A549 (cell line): Measurements from ENCODE around the gene ASIP. TPM values are rescaled to one million over a fixed set of nuclear protein-coding genes. Genes with fewer than 3 reads are reported as not detected.

Source experiments
- ATAC-seq, 2 experiments: fragments of 200-7000 bp in 1 of 2; fragments of >200 bp in 1 of 2; cut with Nextera tagmentation in 1 of 2; cut with Tn5 transposase in 1 of 2; 3 replicates each; pipeline versions ENCODE4 v1.8.0 to v1.9.1; 2018 to 2020; ENCODE audit warnings: mild to moderate bottlenecking in 1 of 2, moderate library complexity in 1 of 2
- CTCF ChIA-PET: fragments of 300-600 bp; sonication (Branson Sonifier 250); formaldehyde crosslinking; extraction: SDS; loops from one replicate; lab custom pipeline; 2021; ENCODE audit warnings: antibody characterized with exemption, inconsistent platforms; lab: Yijun Ruan, JAX
- POLR2A ChIA-PET: fragments of 350-600 bp; formaldehyde crosslinking; extraction: SDS; loops from one replicate; lab custom pipeline; 2021; ENCODE audit warnings: antibody characterized with exemption, inconsistent platforms; lab: Yijun Ruan, JAX
- DNase-seq, 2 experiments: peaks; one replicate each; pipeline versions ENCODE4 v3.0.0 to v3.0.0-alpha.2; 2011 to 2016; ENCODE audit warnings: low read depth in 1 of 2, low spot score in 1 of 2
- FAIRE-seq: peaks from 2 replicates; lab custom pipeline; 2011; peaks lifted over from hg19 to GRCh38; lab: Jason Lieb, UNC
- H3K27ac ChIP-seq, 2 experiments: fragments of >200 bp; sonication (Bioruptor Twin); formaldehyde crosslinking; 3 replicates each; pipeline ENCODE4 v1.5.1; 2016 to 2017
- H3K4me1 ChIP-seq: fragments of >200 bp; sonication (Bioruptor Twin); formaldehyde crosslinking; 3 replicates; pipeline ENCODE4 v1.6.1; 2016
- H3K4me2 ChIP-seq: fragments of >200 bp; sonication (Bioruptor Twin); formaldehyde crosslinking; 3 replicates; pipeline ENCODE4 v1.6.1; 2016
- H3K4me3 ChIP-seq: fragments of >200 bp; sonication (Bioruptor Twin); formaldehyde crosslinking; 3 replicates; pipeline ENCODE4 v1.5.1; 2016
- H3K9me3 ChIP-seq: fragments of >200 bp; sonication (Bioruptor Twin); formaldehyde crosslinking; 3 replicates; pipeline ENCODE4 v1.6.1; 2016
- ATOH8 ChIP-seq: fragments of 250-450 bp; sonication (Bioruptor Pico); IDR thresholded peaks from 2 replicates; pipeline ENCODE4 v1.5.0; 2020; ENCODE audit warnings: low read depth, mild to moderate bottlenecking, moderate library complexity
- BHLHE40 ChIP-seq: IDR thresholded peaks from 2 replicates; pipeline ENCODE4 v1.6.1; 2012; ENCODE audit warnings: low read depth, low read length, inconsistent platforms
- CEBPB ChIP-seq, 2 experiments: fragments of >200 bp in 1 of 2; sonication (Bioruptor Twin) in 1 of 2; formaldehyde crosslinking in 1 of 2; IDR thresholded peaks; 2 replicates each; pipeline ENCODE4 v1.6.1; 2012 to 2016
- CTCF ChIP-seq: fragments of >200 bp; sonication (Bioruptor Twin); formaldehyde crosslinking; IDR thresholded peaks from 3 replicates; pipeline ENCODE4 v1.5.1; 2016
- E2F6 ChIP-seq: IDR thresholded peaks from 2 replicates; pipeline ENCODE4 v1.6.1; 2012; ENCODE audit warnings: low read depth, borderline replicate concordance
- EHMT2 ChIP-seq: fragments of 200-600 bp; sonication (generic); IDR thresholded peaks from 2 replicates; pipeline ENCODE4 v1.6.1; 2016; ENCODE audit warnings: antibody characterized with exemption, low read depth, mild to moderate bottlenecking, moderate library complexity
- ELK1 ChIP-seq: fragments of 150-350 bp; IDR thresholded peaks from 2 replicates; pipeline ENCODE4 v1.6.1; 2014; ENCODE audit warnings: low read depth, mild to moderate bottlenecking, low read length
- EP300 ChIP-seq, 2 experiments: fragments of >200 bp; sonication (Bioruptor Twin); formaldehyde crosslinking; IDR thresholded peaks; 2 replicates in 1 of 2; 3 replicates in 1 of 2; pipeline ENCODE4 v1.6.1; 2016 to 2017
- ESRRA ChIP-seq: fragments of 150-350 bp; IDR thresholded peaks from 2 replicates; pipeline ENCODE4 v1.6.1; 2014; ENCODE audit warnings: mild to moderate bottlenecking, low read length, borderline replicate concordance
- FOSL2 ChIP-seq, 2 experiments: fragments of 450-650 bp in 1 of 2; fragments of >200 bp in 1 of 2; sonication (Bioruptor Twin) in 1 of 2; formaldehyde crosslinking; IDR thresholded peaks; 2 replicates each; pipeline versions ENCODE4 v1.5.0 to v1.6.1; 2016 to 2020; ENCODE audit warnings: mild to moderate bottlenecking in 1 of 2, moderate library complexity in 1 of 2
- GATA3 ChIP-seq: IDR thresholded peaks from 2 replicates; pipeline ENCODE4 v1.6.1; 2012; ENCODE audit warnings: borderline replicate concordance
- HEYL ChIP-seq: fragments of 250-450 bp; sonication (Bioruptor Pico); IDR thresholded peaks from 2 replicates; pipeline ENCODE4 v1.8.0; 2021; ENCODE audit warnings: mild to moderate bottlenecking, moderate library complexity
- HOXA7 ChIP-seq: fragments of 250-450 bp; sonication (Bioruptor Pico); IDR thresholded peaks from 2 replicates; pipeline ENCODE4 v1.5.0; 2020; ENCODE audit warnings: mild to moderate bottlenecking, moderate library complexity
- HOXB5 ChIP-seq: fragments of 250-450 bp; sonication (Bioruptor Pico); IDR thresholded peaks from 2 replicates; pipeline ENCODE4 v1.5.0; 2020; ENCODE audit warnings: mild to moderate bottlenecking, moderate library complexity
- JUN ChIP-seq, 2 experiments: fragments of >200 bp; sonication (Bioruptor Twin); formaldehyde crosslinking; IDR thresholded peaks; 2 replicates in 1 of 2; 3 replicates in 1 of 2; pipeline ENCODE4 v1.6.1; 2016 to 2017
- KDM5A ChIP-seq: fragments of 200-600 bp; sonication (generic); IDR thresholded peaks from 2 replicates; pipeline ENCODE4 v1.6.1; 2016; ENCODE audit warnings: antibody characterized with exemption, mild to moderate bottlenecking
- MAX ChIP-seq: IDR thresholded peaks from 2 replicates; pipeline ENCODE4 v1.6.1; 2012
- MAZ ChIP-seq: fragments of 150-350 bp; IDR thresholded peaks from 2 replicates; pipeline ENCODE4 v1.6.1; 2014; ENCODE audit warnings: antibody characterized with exemption, low read depth, low read length, borderline replicate concordance
- NFE2L2 ChIP-seq: fragments of 150-350 bp; conservative IDR thresholded peaks from 2 replicates; pipeline ENCODE4 v1.6.1; 2014; ENCODE audit warnings: low read length
- RAD21 ChIP-seq, 2 experiments: fragments of >200 bp in 1 of 2; sonication (Bioruptor Twin) in 1 of 2; formaldehyde crosslinking in 1 of 2; IDR thresholded peaks in 1 of 2; conservative IDR thresholded peaks in 1 of 2; 2 replicates in 1 of 2; 3 replicates in 1 of 2; pipeline ENCODE4 v1.6.1; 2012 to 2018; ENCODE audit warnings: inconsistent platforms in 1 of 2
- RARB ChIP-seq: fragments of 250-450 bp; sonication (Bioruptor Pico); IDR thresholded peaks from 2 replicates; pipeline ENCODE4 v1.8.0; 2021; ENCODE audit warnings: mild to moderate bottlenecking, moderate library complexity
- RCOR1 ChIP-seq: fragments of 150-350 bp; IDR thresholded peaks from 2 replicates; pipeline ENCODE4 v1.6.1; 2014; ENCODE audit warnings: antibody characterized with exemption, low read length, low read depth
- RFX5 ChIP-seq: fragments of 450-650 bp; IDR thresholded peaks from 2 replicates; pipeline ENCODE4 v1.7.1; 2014; ENCODE audit warnings: antibody characterized with exemption, mild to moderate bottlenecking, moderate library complexity
- RNF2 ChIP-seq: fragments of 200-600 bp; sonication (generic); IDR thresholded peaks from 2 replicates; pipeline ENCODE4 v1.6.1; 2016; ENCODE audit warnings: low read depth, mild to moderate bottlenecking, antibody characterized with exemption, moderate library complexity, borderline replicate concordance
- SREBF2 ChIP-seq: fragments of 450-650 bp; IDR thresholded peaks from 2 replicates; pipeline ENCODE4 v1.6.1; 2014; ENCODE audit warnings: mild to moderate bottlenecking, moderate library complexity
- TP53 ChIP-seq: fragments of 250-450 bp; sonication (Bioruptor Pico); IDR thresholded peaks from 2 replicates; pipeline ENCODE4 v1.5.0; 2021; ENCODE audit warnings: mild to moderate bottlenecking, moderate library complexity
- ZNF302 ChIP-seq: fragments of 250-450 bp; sonication (Bioruptor Pico); IDR thresholded peaks from 2 replicates; pipeline ENCODE4 v1.9.0; 2021; ENCODE audit warnings: inconsistent platforms, mild to moderate bottlenecking, moderate library complexity
- ZSCAN20 ChIP-seq: fragments of 250-450 bp; sonication (Bioruptor Pico); IDR thresholded peaks from 2 replicates; pipeline ENCODE4 v1.8.0; 2022; ENCODE audit warnings: mild to moderate bottlenecking, moderate library complexity
- WGBS: methylation state at CpG from one replicate; pipeline ENCODE4 v1.1.6; 2017; ENCODE audit errors: missing lambda C conversion rate; 5-methylcytosine and 5-hydroxymethylcytosine counted together
- polyA plus RNA-seq, 4 experiments: library from polyadenylated mRNA; depleted of rRNA in 3 of 4; stranded (reverse); fragments of >200 nt; fragmentation: RNase III in 1 of 4; extraction: RNeasy Plus Mini Kit Qiagen cat#74134 plus additional on column Dnase treatment in 1 of 4; gene quantifications; 2 replicates in 3 of 4; 3 replicates in 1 of 4; pipeline ENCODE4 v1.2.3, GENCODE V29; 2011 to 2017

ASIP gene
- polyA plus RNA-seq, 2 of the 4 experiments (the other 2 are of a cell fraction), result not detected

GRCh38 chr20:34242879-34243278 lies 1.7 kb downstream of the ASIP start:
- Histone ChIP-seq H3K4me2 (no peak overlapping the region), H3K27ac (no peak overlapping the region), H3K4me3 (no peak overlapping the region), H3K4me1 (no peaks in the 10 kb centered on the region), H3K9me3 (peaks cover 4% of the 10 kb centered on the region; the same call in 1 of the 3 replicates)
- FAIRE-seq (no peak), ATAC-seq (no peak), DNase-seq (no peak)
- TF ChIP-seq TP53 (no peak), MAZ (no peak), CTCF (no peak), ELK1 (no peak), SREBF2 (no peak), GATA3 (no peak), CEBPB (IDR thresholded peaks at IDR 0.05) (no peak), FOSL2 (IDR thresholded peaks at IDR 0.05) (no peak), FOSL2 (CRISPR knock-in tag; IDR thresholded peaks at IDR 0.05) (no peak), RNF2 (no peak), RFX5 (no peak), HOXB5 (CRISPR knock-in tag) (no peak), ATOH8 (CRISPR knock-in tag) (no peak), HEYL (CRISPR knock-in tag) (no peak), RARB (no peak), HOXA7 (CRISPR knock-in tag) (no peak), JUN (IDR thresholded peaks at IDR 0.05) (no peak), RCOR1 (no peak), EHMT2 (no peak)
- WGBS, result 58% methylated on average over 1 of the region's 1 CpG
- POLR2A ChIA-PET, result no interaction called here
- CTCF ChIA-PET, result interaction anchor here (0.6 to 1.2 kb wide), 2 partner anchors 12 to 510 kb away, joined by 3 read pairs; no protein-coding TSS in a partner anchor

GRCh38 chr20:34243377-34243776 lies 2.2 kb downstream of the ASIP start:
- POLR2A ChIA-PET, result no interaction called here
- CTCF ChIA-PET, result interaction anchor here (1.2 kb wide), 1 partner anchor 12 kb away, joined by 3 read pairs; no protein-coding TSS in a partner anchor
- ATAC-seq, result no peak
- 88% methylated on average over 3 of the region's 3 CpGs for WGBS
- Histone ChIP-seq H3K4me1 (no peaks in the 10 kb centered on the region), H3K9me3 (no peaks in the 10 kb centered on the region)
- TF ChIP-seq RARB, result no peak
- TF ChIP-seq ZNF302 (CRISPR knock-in tag), result no peak
- TF ChIP-seq E2F6, result no peak
- TF ChIP-seq EP300 (IDR thresholded peaks at IDR 0.05), result no peak
- no peak for TF ChIP-seq ZSCAN20 (CRISPR knock-in tag)
- no peak for TF ChIP-seq NFE2L2
- no peak for TF ChIP-seq KDM5A
- TF ChIP-seq BHLHE40, result no peak
- TF ChIP-seq EHMT2, result no peak
- no peak for TF ChIP-seq MAX
- no peak for TF ChIP-seq RAD21 (conservative IDR thresholded peaks at IDR 0.05 in 1 of 2, IDR thresholded peaks at IDR 0.05 in 1 of 2)
- no peak for TF ChIP-seq ELK1
- no peak for TF ChIP-seq CTCF
- no peak for TF ChIP-seq ESRRA
- TF ChIP-seq, all 56 proteins: peak for 0
- no peak overlapping the region for H3K4me3 ChIP-seq
- DNase-seq, result no peak
- FAIRE-seq, result no peak
- no peak overlapping the region for H3K4me2 ChIP-seq
- no peak overlapping the region for H3K27ac ChIP-seq
